PC-3 (cell line): ENCODE data around the gene GPR33. TPM values are rescaled to one million over a fixed set of nuclear protein-coding genes. Genes with fewer than 3 reads are reported as not detected.
A peak's percentile ranks its signal among the peaks of the same experiment; 100 is the strongest.

Source experiments
- ATAC-seq: fragments of 200-7000 bp; cut with Tn5 transposase; 2 replicates; pipeline ENCODE4 v1.9.1; 2020; ENCODE audit warnings: mild to moderate bottlenecking, moderate library complexity
- BruUV-seq: library from RNA; stranded (reverse); fragments of 400-500 nt; replicated peaks from 2 replicates; lab custom pipeline; 2021; lab: Mats Ljungman, UMichigan
- CTCF ChIA-PET: fragments of 300-600 bp; sonication (Branson Sonifier 250); formaldehyde crosslinking; loops from one replicate; lab custom pipeline; 2022; ENCODE audit warnings: antibody characterized with exemption; lab: Charles Lee
- POLR2A ChIA-PET: fragments of 300-600 bp; sonication (Branson Sonifier 250); formaldehyde crosslinking; loops from one replicate; lab custom pipeline; 2022; ENCODE audit warnings: antibody characterized with exemption; ENCODE audit not compliant: unreplicated experiment; lab: Charles Lee
- DNase-seq: peaks from one replicate; pipeline ENCODE4 v3.0.0-alpha.2; 2015
- H2AFZ ChIP-seq: fragments of 300-600 bp; sonication (generic); 2 replicates; pipeline ENCODE4 v1.6.0; 2016; ENCODE audit warnings: antibody characterized with exemption, low read length
- H3F3A ChIP-seq: fragments of 300-600 bp; sonication (generic); one replicate; pipeline ENCODE4 v1.6.0; 2017; ENCODE audit warnings: antibody characterized with exemption, low read length, control low read depth, mild to moderate bottlenecking; ENCODE audit not compliant: unreplicated experiment
- H3K27ac ChIP-seq: fragments of 300-600 bp; sonication (generic); 2 replicates; pipeline ENCODE4 v1.5.1; 2016; ENCODE audit warnings: mild to moderate bottlenecking, low read length
- H3K27me3 ChIP-seq: fragments of 300-600 bp; sonication (generic); 2 replicates; pipeline ENCODE4 v1.6.1; 2016; ENCODE audit warnings: low read length, mixed read lengths
- H3K36me3 ChIP-seq: fragments of 300-600 bp; sonication (generic); 2 replicates; pipeline ENCODE4 v1.6.1; 2016; ENCODE audit warnings: low read depth, mixed run types, low read length, mixed read lengths
- H3K4me1 ChIP-seq: fragments of 300-600 bp; sonication (generic); 2 replicates; pipeline ENCODE4 v1.5.1; 2016; ENCODE audit warnings: low read length; ENCODE audit not compliant: insufficient read depth
- H3K4me2 ChIP-seq: fragments of 300-600 bp; sonication (generic); 2 replicates; pipeline ENCODE4 v1.6.0; 2016; ENCODE audit warnings: low read length
- H3K4me3 ChIP-seq: fragments of 300-600 bp; sonication (generic); 2 replicates; pipeline ENCODE4 v1.5.1; 2016; ENCODE audit warnings: mild to moderate bottlenecking, low read length, mixed read lengths
- H3K79me2 ChIP-seq: fragments of 300-600 bp; sonication (generic); 2 replicates; pipeline ENCODE4 v1.6.1; 2017; ENCODE audit warnings: low read length, mixed read lengths
- H3K9ac ChIP-seq: fragments of 300-600 bp; sonication (generic); 2 replicates; pipeline ENCODE4 v1.6.0; 2016; ENCODE audit warnings: mild to moderate bottlenecking, low read length
- H3K9me2 ChIP-seq: fragments of 300-600 bp; sonication (generic); replicated peaks from 2 replicates; pipeline ENCODE4 v1.6.1; 2016; ENCODE audit warnings: mixed run types, low read length, mixed read lengths
- H3K9me3 ChIP-seq: fragments of 300-600 bp; sonication (generic); 2 replicates; pipeline ENCODE4 v1.6.1; 2016; ENCODE audit warnings: low read length, mixed read lengths
- H4K20me1 ChIP-seq: fragments of 300-600 bp; sonication (generic); 2 replicates; pipeline ENCODE4 v1.6.1; 2016; ENCODE audit warnings: low read length, mixed read lengths
- EZH2 ChIP-seq: fragments of 300-600 bp; sonication (generic); IDR thresholded peaks from one replicate; pipeline ENCODE4 v1.6.1; 2017; ENCODE audit warnings: antibody characterized with exemption, mild to moderate bottlenecking, low read length; ENCODE audit not compliant: unreplicated experiment
- EZH2phosphoT487 ChIP-seq: fragments of 300-600 bp; sonication (generic); IDR thresholded peaks from 2 replicates; pipeline ENCODE4 v1.6.1; 2018; ENCODE audit warnings: mild to moderate bottlenecking, antibody characterized with exemption, low read length, borderline replicate concordance
- intact Hi-C: fragments of 100-400 bp; cut with micrococcal nuclease; formaldehyde crosslinking; loops from 2 replicates; pipeline ENCODE4 v1.9.0; 2023
- total RNA-seq: library from RNA; depleted of rRNA; stranded (reverse); fragments of >200 nt; gene quantifications from 2 replicates; pipeline ENCODE4 v1.2.3, GENCODE V29; 2014
- TF ChIP-seq, protein P1 (sequence below): fragments of 300-600 bp; sonication (generic); conservative IDR thresholded peaks from 2 replicates; pipeline ENCODE4 v1.5.1; 2017; ENCODE audit warnings: antibody characterized with exemption, low read depth, mild to moderate bottlenecking, low read length

The GPR33 gene
- total RNA-seq, 1 experiment from 2014 or later = not detected

- H4K20me1 ChIP-seq = no peaks in the 10 kb centered on the region
- H3K4me2 ChIP-seq = peak within 1 kb of the TSS; percentile 88
- H2AFZ ChIP-seq = peak within 1 kb of the TSS; percentile 86
- H3K4me3 ChIP-seq = peak within 1 kb of the TSS; percentile 93
- DNase-seq = peak; percentile 99
- peak within 1 kb of the TSS; percentile 74 for H3K27ac ChIP-seq
- H3K36me3 ChIP-seq = peaks cover 4% of the 10 kb centered on the region; the same call in 1 of the 2 replicates
- ChIA-PET CTCF (interaction anchor here (0.6 kb wide), 3 partner anchors 53 to 1241 kb away, joined by 3 read pairs; partner anchors contain the start of gene RNU6-8), POLR2A (interaction anchor here (0.6 to 1.0 kb wide), 7 partner anchors 8 to 1539 kb away, joined by 3 to 14 read pairs (median 3); partner anchors contain the start of gene HEATR5A)
- peaks cover 20% of the 10 kb centered on the region for H3K4me1 ChIP-seq
- H3K9me3 ChIP-seq = no peaks in the 10 kb centered on the region
- ATAC-seq = peak; percentile 99
- no peaks in the 10 kb centered on the region for H3K27me3 ChIP-seq
- BruUV-seq = TSS peak; percentile 86
- intact Hi-C loops = loop anchor here (5.0 to 10.0 kb wide), 4 partner anchors 200 to 1015 kb away; partner anchors contain the start of gene HECTD1
- H3K9ac ChIP-seq = peak within 1 kb of the TSS; percentile 96
- TF ChIP-seq EZH2 = no peak
- TF ChIP-seq, protein P1, sequence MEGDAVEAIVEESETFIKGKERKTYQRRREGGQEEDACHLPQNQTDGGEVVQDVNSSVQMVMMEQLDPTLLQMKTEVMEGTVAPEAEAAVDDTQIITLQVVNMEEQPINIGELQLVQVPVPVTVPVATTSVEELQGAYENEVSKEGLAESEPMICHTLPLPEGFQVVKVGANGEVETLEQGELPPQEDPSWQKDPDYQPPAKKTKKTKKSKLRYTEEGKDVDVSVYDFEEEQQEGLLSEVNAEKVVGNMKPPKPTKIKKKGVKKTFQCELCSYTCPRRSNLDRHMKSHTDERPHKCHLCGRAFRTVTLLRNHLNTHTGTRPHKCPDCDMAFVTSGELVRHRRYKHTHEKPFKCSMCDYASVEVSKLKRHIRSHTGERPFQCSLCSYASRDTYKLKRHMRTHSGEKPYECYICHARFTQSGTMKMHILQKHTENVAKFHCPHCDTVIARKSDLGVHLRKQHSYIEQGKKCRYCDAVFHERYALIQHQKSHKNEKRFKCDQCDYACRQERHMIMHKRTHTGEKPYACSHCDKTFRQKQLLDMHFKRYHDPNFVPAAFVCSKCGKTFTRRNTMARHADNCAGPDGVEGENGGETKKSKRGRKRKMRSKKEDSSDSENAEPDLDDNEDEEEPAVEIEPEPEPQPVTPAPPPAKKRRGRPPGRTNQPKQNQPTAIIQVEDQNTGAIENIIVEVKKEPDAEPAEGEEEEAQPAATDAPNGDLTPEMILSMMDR = no peak; the same call in 1 of the 2 replicates
- no peak for TF ChIP-seq EZH2phosphoT487
- no peaks in the 10 kb centered on the region for H3F3A ChIP-seq
- H3K79me2 ChIP-seq = peaks cover 28% of the 10 kb centered on the region
- no peaks in the 10 kb centered on the region for H3K9me2 ChIP-seq
Observed at GRCh38 chr14:31456841-31457664, 30.8 kb downstream of the GPR33 start, which contains the start of gene DTD2. Gene DTD2 (minus strand): TSS chr14:31457506. CDS start chr14:31457393, 113 bp downstream.

- H3K4me2 ChIP-seq = peak overlapping the region; percentile 61
- H3K36me3 ChIP-seq = peaks cover 8% of the 10 kb centered on the region; the same call in 1 of the 2 replicates
- peak overlapping the region; percentile 18; the same call in 1 of the 2 replicates for H3K9ac ChIP-seq
- DNase-seq (peak; percentile 83), ATAC-seq (peak; percentile 79)
- TF ChIP-seq EZH2 = no peak
- TF ChIP-seq, protein P1 = peak; percentile 85
- H4K20me1 ChIP-seq = 0 out of 2 replicates have a peak, but pooled peaks cover 3% of the 10 kb centered on the region
- H3K27ac ChIP-seq = peak overlapping the region; percentile 67
- no TSS peak for BruUV-seq
- no peaks in the 10 kb centered on the region for H3K9me2 ChIP-seq
- ChIA-PET CTCF (interaction anchor here (0.5 to 2.3 kb wide), 10 partner anchors 30 to 503 kb away, joined by 3 to 29 read pairs (median 6); partner anchors contain the start of genes HEATR5A and HECTD1), POLR2A (interaction anchor here (0.6 to 1.8 kb wide), 3 partner anchors 30 to 465 kb away, joined by 4 to 29 read pairs (median 11); partner anchors contain the start of gene HEATR5A)
- peaks cover 13% of the 10 kb centered on the region for H3K79me2 ChIP-seq
- no peaks in the 10 kb centered on the region for H3K9me3 ChIP-seq
- peaks cover 5% of the 10 kb centered on the region for H3F3A ChIP-seq
- intact Hi-C loops = loop anchor here (1.0 to 10.0 kb wide), 5 partner anchors 31 to 245 kb away; partner anchors contain the start of gene HECTD1
- peaks cover 31% of the 10 kb centered on the region for H3K4me1 ChIP-seq
- H2AFZ ChIP-seq = no peak overlapping the region
- H3K27me3 ChIP-seq = no peaks in the 10 kb centered on the region
- no peak overlapping the region for H3K4me3 ChIP-seq
Observed at GRCh38 chr14:31449971-31450610, 37.7 kb downstream of the GPR33 start.
